ENCODE data around the gene COQ10B. TPM values are rescaled to one million over a fixed set of nuclear protein-coding genes. Genes with fewer than 3 reads are reported as not detected.

The COQ10B gene
- total and polyA plus RNA-seq, 4 donors: 12.0 to 22.1 (median 16.5) TPM

DNA sequence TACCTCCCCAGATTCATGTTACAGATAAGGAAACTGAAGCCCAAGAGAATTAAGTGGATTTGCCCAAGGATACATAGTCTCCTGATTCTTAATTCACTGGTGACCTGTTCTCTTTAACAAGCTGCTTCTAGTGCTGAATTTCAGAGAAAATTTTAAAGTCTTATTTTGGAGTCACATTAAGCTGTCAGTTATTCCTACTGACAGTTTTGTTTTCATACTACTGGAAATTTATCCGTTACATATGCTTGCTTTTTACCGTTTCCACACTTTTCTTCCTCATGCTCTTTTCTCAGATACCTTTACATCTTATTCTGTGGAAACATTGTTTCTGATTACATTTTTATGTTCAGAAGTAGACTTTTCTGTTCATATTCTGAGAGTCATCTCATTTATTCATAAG, 63.8 kb downstream of the COQ10B start:
- H3K4me1 ChIP-seq (ENCODE audit: control insufficient read depth in 4 of 4, insufficient read depth in 4 of 4, low read length in 3 of 4): peaks cover 0 to 12% (median 6%) of the 10 kb centered on the region in 4 donors
- no peak overlapping the region for H3K27ac ChIP-seq (ENCODE audit: low read depth in 1 of 2, low read length in 2 of 2)
- H3K27me3 ChIP-seq (ENCODE audit: control insufficient read depth in 4 of 4, insufficient read depth in 4 of 4, low read length in 3 of 4): no peaks in the 10 kb centered on the region
- peak overlapping the region; percentile 64 to 82 (median 82) for H3K4me3 ChIP-seq (ENCODE audit: low read depth in 1 of 3, low read length in 3 of 3)
- 59% methylated on average over 2 of the region's 2 CpGs for WGBS
- no peaks in the 10 kb centered on the region for H3K9me3 ChIP-seq (ENCODE audit: control insufficient read depth in 4 of 4, low read length in 3 of 4)
- no peak for DNase-seq (ENCODE audit: low spot score)
- H3K36me3 ChIP-seq (ENCODE audit: control insufficient read depth in 4 of 4, insufficient read depth in 3 of 4, low read depth in 1 of 4, low read length in 3 of 4): no peaks in the 10 kb centered on the region
- TF ChIP-seq HNF4G (IDR thresholded peaks at IDR 0.05) (no peak), SP1 (IDR thresholded peaks at IDR 0.05) (no peak), FOXA1 (IDR thresholded peaks at IDR 0.05) (no peak), NR2F2 (IDR thresholded peaks at IDR 0.05) (no peak), JUND (IDR thresholded peaks at IDR 0.05) (no peak), FOXA2 (IDR thresholded peaks at IDR 0.05) (no peak), EGR1 (IDR thresholded peaks at IDR 0.05; ENCODE audit: low read depth in 2 of 2) (no peak)
- TF ChIP-seq, protein P1, sequence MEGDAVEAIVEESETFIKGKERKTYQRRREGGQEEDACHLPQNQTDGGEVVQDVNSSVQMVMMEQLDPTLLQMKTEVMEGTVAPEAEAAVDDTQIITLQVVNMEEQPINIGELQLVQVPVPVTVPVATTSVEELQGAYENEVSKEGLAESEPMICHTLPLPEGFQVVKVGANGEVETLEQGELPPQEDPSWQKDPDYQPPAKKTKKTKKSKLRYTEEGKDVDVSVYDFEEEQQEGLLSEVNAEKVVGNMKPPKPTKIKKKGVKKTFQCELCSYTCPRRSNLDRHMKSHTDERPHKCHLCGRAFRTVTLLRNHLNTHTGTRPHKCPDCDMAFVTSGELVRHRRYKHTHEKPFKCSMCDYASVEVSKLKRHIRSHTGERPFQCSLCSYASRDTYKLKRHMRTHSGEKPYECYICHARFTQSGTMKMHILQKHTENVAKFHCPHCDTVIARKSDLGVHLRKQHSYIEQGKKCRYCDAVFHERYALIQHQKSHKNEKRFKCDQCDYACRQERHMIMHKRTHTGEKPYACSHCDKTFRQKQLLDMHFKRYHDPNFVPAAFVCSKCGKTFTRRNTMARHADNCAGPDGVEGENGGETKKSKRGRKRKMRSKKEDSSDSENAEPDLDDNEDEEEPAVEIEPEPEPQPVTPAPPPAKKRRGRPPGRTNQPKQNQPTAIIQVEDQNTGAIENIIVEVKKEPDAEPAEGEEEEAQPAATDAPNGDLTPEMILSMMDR (IDR thresholded peaks at IDR 0.05; ENCODE audit: low read depth, low read length, missing input control): no peak
- TF ChIP-seq, protein P2, sequence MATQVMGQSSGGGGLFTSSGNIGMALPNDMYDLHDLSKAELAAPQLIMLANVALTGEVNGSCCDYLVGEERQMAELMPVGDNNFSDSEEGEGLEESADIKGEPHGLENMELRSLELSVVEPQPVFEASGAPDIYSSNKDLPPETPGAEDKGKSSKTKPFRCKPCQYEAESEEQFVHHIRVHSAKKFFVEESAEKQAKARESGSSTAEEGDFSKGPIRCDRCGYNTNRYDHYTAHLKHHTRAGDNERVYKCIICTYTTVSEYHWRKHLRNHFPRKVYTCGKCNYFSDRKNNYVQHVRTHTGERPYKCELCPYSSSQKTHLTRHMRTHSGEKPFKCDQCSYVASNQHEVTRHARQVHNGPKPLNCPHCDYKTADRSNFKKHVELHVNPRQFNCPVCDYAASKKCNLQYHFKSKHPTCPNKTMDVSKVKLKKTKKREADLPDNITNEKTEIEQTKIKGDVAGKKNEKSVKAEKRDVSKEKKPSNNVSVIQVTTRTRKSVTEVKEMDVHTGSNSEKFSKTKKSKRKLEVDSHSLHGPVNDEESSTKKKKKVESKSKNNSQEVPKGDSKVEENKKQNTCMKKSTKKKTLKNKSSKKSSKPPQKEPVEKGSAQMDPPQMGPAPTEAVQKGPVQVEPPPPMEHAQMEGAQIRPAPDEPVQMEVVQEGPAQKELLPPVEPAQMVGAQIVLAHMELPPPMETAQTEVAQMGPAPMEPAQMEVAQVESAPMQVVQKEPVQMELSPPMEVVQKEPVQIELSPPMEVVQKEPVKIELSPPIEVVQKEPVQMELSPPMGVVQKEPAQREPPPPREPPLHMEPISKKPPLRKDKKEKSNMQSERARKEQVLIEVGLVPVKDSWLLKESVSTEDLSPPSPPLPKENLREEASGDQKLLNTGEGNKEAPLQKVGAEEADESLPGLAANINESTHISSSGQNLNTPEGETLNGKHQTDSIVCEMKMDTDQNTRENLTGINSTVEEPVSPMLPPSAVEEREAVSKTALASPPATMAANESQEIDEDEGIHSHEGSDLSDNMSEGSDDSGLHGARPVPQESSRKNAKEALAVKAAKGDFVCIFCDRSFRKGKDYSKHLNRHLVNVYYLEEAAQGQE (IDR thresholded peaks at IDR 0.05): no peak
- TF ChIP-seq, protein P3, sequence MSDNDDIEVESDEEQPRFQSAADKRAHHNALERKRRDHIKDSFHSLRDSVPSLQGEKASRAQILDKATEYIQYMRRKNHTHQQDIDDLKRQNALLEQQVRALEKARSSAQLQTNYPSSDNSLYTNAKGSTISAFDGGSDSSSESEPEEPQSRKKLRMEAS (IDR thresholded peaks at IDR 0.05): no peak
- peak overlapping the region; percentile 91 to 93 for H3K9ac ChIP-seq (ENCODE audit: low read depth in 1 of 2, low read length in 2 of 2)

Small RNA genes lying within 50 kb of the gene (small RNA-seq; reads per million reads assigned to genes)
- gene RF00394 (not detected), gene RNU6-1029P (not detected)

Other genes starting within 250 kb of the COQ10B start
- 10 to 100 TPM in 1 of 2 donors, 1 to 10 TPM in 1; 7.2 to 18.2 TPM for gene ANKRD44, start 142.8 kb upstream of the COQ10B start, total RNA-seq
- 1 to 10 TPM; 3.8 to 6.4 TPM for gene ANKRD44, start 142.8 kb upstream of the COQ10B start, polyA plus RNA-seq
- 100 to 1,000 TPM; 121 to 180 TPM for gene SF3B1, start 18.5 kb upstream of the COQ10B start, total RNA-seq
- 100 to 1,000 TPM in 1 of 2 donors, 10 to 100 TPM in 1; 44.1 to 156 TPM for gene SF3B1, start 18.5 kb upstream of the COQ10B start, polyA plus RNA-seq
- gene HSPD1, start 46.3 kb downstream of the COQ10B start, total RNA-seq: 100 to 1,000 TPM; 185 to 305 TPM
- gene HSPD1, start 46.3 kb downstream of the COQ10B start, polyA plus RNA-seq: 100 to 1,000 TPM; 269 to 490 TPM
- gene HSPE1, start 46.8 kb downstream of the COQ10B start, total RNA-seq: 100 to 1,000 TPM in 1 of 2 donors, 10 to 100 TPM in 1; 88.2 to 155 TPM
- gene HSPE1, start 46.8 kb downstream of the COQ10B start, polyA plus RNA-seq: 100 to 1,000 TPM; 226 to 347 TPM
- 10 to 100 TPM; 10.2 to 17.5 TPM for gene MOB4, start 62.5 kb downstream of the COQ10B start, total RNA-seq
- gene MOB4, start 62.5 kb downstream of the COQ10B start, polyA plus RNA-seq: 10 to 100 TPM in 1 of 2 donors, 1 to 10 TPM in 1; 7.6 to 14.7 TPM
- gene RFTN2, start 222.0 kb downstream of the COQ10B start, total RNA-seq: 1 to 10 TPM; 1.1 to 4.2 TPM
- gene RFTN2, start 222.0 kb downstream of the COQ10B start, polyA plus RNA-seq: 1 to 10 TPM in 1 of 2 donors, under 1 TPM in 1; 0.40 to 1.3 TPM